T-cell (primary cell): ENCODE measurements around the gene TSC2. TPM values are rescaled to one million over a fixed set of nuclear protein-coding genes. Genes with fewer than 3 reads are reported as not detected.
A peak's percentile ranks its signal among the peaks of the same experiment; 100 is the strongest.

Experiments
- ATAC-seq, 4 experiments: fragments of 200-7000 bp in 3 of 4; fragments of 150-1000 bp in 1 of 4; cut with Tn5 transposase; replicated peaks in 1 of 4; 1 replicate in 3 of 4; 2 replicates in 1 of 4; pipeline ENCODE4 v1.10.0; 2021; ENCODE audit warnings: moderate library complexity in 3 of 4, mild to moderate bottlenecking in 2 of 4, moderate number of reproducible peaks in 1 of 4
- CTCF ChIA-PET, 2 donors: fragments of 300-600 bp; sonication (Branson Sonifier 250); formaldehyde crosslinking; loops; one replicate each; lab custom pipeline; 2022; ENCODE audit warnings: antibody characterized with exemption in 2 of 2; lab: Charles Lee
- POLR2A ChIA-PET, 2 donors: fragments of 300-600 bp; sonication (Branson Sonifier 250); formaldehyde crosslinking; loops; one replicate each; lab custom pipeline; 2022; ENCODE audit warnings: antibody characterized with exemption in 2 of 2; lab: Charles Lee
- DNase-seq, 35 experiments: peaks; one replicate each; pipeline versions ENCODE4 v3.0.0 to v3.0.0-alpha.2; 2013 to 2023
- H3K27ac ChIP-seq: one replicate; pipeline ENCODE4 v1.5.1; 2013; ENCODE audit warnings: low read length
- H3K27me3 ChIP-seq, 2 experiments: replicated peaks in 1 of 2; 1 replicate in 1 of 2; 2 replicates in 1 of 2; pipeline versions ENCODE4 v1.6.1 to v1.7.0; 2013; ENCODE audit warnings: low read length in 1 of 2, mixed read lengths in 1 of 2; ENCODE audit not compliant: control insufficient read depth in 2 of 2, insufficient read depth in 2 of 2; ENCODE audit errors: extremely low read depth in 1 of 2
- H3K36me3 ChIP-seq, 2 donors: 1 replicate in 1 of 2; 2 replicates in 1 of 2; pipeline versions ENCODE4 v1.6.1 to v1.7.0; 2013; ENCODE audit warnings: low read length in 1 of 2; ENCODE audit not compliant: control insufficient read depth in 2 of 2, insufficient read depth in 1 of 2; ENCODE audit errors: extremely low read depth in 1 of 2
- H3K4me1 ChIP-seq, 2 experiments: 1 replicate in 1 of 2; 2 replicates in 1 of 2; pipeline versions ENCODE4 v1.6.1 to v1.7.0; 2013; ENCODE audit warnings: low read length in 2 of 2, mixed read lengths in 1 of 2; ENCODE audit not compliant: insufficient read depth in 2 of 2, control insufficient read depth in 1 of 2; ENCODE audit errors: extremely low read depth in 1 of 2
- H3K4me3 ChIP-seq, 2 donors: 1 replicate in 1 of 2; 2 replicates in 1 of 2; pipeline versions ENCODE4 v1.5.1 to v1.7.0; 2013; ENCODE audit warnings: mild to moderate bottlenecking in 2 of 2, low read length in 1 of 2, moderate library complexity in 1 of 2; ENCODE audit not compliant: control insufficient read depth in 1 of 2; ENCODE audit errors: extremely low read depth in 1 of 2
- H3K9me3 ChIP-seq: 2 replicates; pipeline ENCODE4 v1.7.0; 2013
- H3K27ac Mint-ChIP-seq, 2 donors: one replicate each; pipeline ENCODE4 v1.8.0; 2020 to 2021; ENCODE audit warnings: mild to moderate bottlenecking in 2 of 2, mixed read lengths in 2 of 2
- H3K27me3 Mint-ChIP-seq, 2 donors: one replicate each; pipeline ENCODE4 v1.8.0; 2021 to 2022; ENCODE audit warnings: mixed read lengths in 2 of 2
- H3K36me3 Mint-ChIP-seq: one replicate; pipeline ENCODE4 v1.8.0; 2021; ENCODE audit warnings: mixed read lengths
- H3K4me1 Mint-ChIP-seq, 3 donors: one replicate each; pipeline ENCODE4 v1.8.0; 2020 to 2022; ENCODE audit warnings: mixed read lengths in 3 of 3, mild to moderate bottlenecking in 1 of 3
- H3K4me3 Mint-ChIP-seq, 3 donors: one replicate each; pipeline ENCODE4 v1.8.0; 2020 to 2022; ENCODE audit warnings: mild to moderate bottlenecking in 3 of 3, mixed read lengths in 3 of 3, moderate library complexity in 3 of 3
- H3K9me3 Mint-ChIP-seq, 3 donors: one replicate each; pipeline ENCODE4 v1.8.0; 2020 to 2022; ENCODE audit warnings: mixed read lengths in 3 of 3
- WGBS: methylation state at CpG from one replicate; pipeline ENCODE4 v1.1.5; 2013; ENCODE audit warnings: missing lambda C conversion rate; ENCODE audit not compliant: insufficient coverage; 5-methylcytosine and 5-hydroxymethylcytosine counted together
- total RNA-seq, 35 experiments: library from RNA in 6 of 35; stranded (reverse) in 6 of 35; fragments of 120-200 nt in 1 of 35; gene quantifications; one replicate each; pipeline versions ENCODE4 v1.2.1 to v1.2.4 and lab custom pipeline; 2013 to 2026

Gene TSC2
- total RNA-seq, 5 donors from 2014 or later (not counting 1 experiment from before 2014, with no cell fraction given): 134 to 181 (median 161) TPM

- Histone ChIP-seq H3K27ac (no peak overlapping the region), H3K9me3 (no peaks in the 10 kb centered on the region), H3K4me1 (peaks cover 19 to 68% of the 10 kb centered on the region in 2 experiments), H3K27me3 (no peaks in the 10 kb centered on the region), H3K4me3 (no peak overlapping the region), H3K36me3 (peaks cover 21 to 32% of the 10 kb centered on the region in 2 donors)
- ATAC-seq (no peak), DNase-seq (no peak)
- Mint-ChIP-seq H3K9me3 (no peaks in the 10 kb centered on the region), H3K27me3 (no peaks in the 10 kb centered on the region), H3K36me3 (peaks cover 8% of the 10 kb centered on the region), H3K4me3 (peak overlapping the region in 1 of 3 donors; percentile 58), H3K27ac (no peak overlapping the region), H3K4me1 (peaks cover 41 to 52% (median 42%) of the 10 kb centered on the region in 3 donors)
- ChIA-PET CTCF (interaction anchor here in 1 of 2 donors (0.6 kb wide), 1 partner anchor 127 kb away, joined by 4 read pairs; no protein-coding TSS in a partner anchor), POLR2A (no interaction called here)
- WGBS: 86% methylated on average over 21 of the region's 21 CpGs
Observed at GRCh38 chr16:2005646-2006045, 42.1 kb upstream of the TSC2 start.

GRCh38 chr16:2006317-2006716 is 41.5 kb upstream of the TSC2 start:
- Mint-ChIP-seq H3K9me3 (no peaks in the 10 kb centered on the region), H3K27me3 (no peaks in the 10 kb centered on the region), H3K4me1 (peaks cover 41 to 52% (median 42%) of the 10 kb centered on the region in 3 donors), H3K36me3 (peaks cover 5% of the 10 kb centered on the region), H3K4me3 (peak overlapping the region in 2 of 3 donors; percentile 9 to 58), H3K27ac (no peak overlapping the region)
- POLR2A ChIA-PET: no interaction called here
- peaks cover 19 to 26% of the 10 kb centered on the region in 2 donors for H3K36me3 ChIP-seq
- WGBS: 97% methylated on average over 7 of the region's 8 CpGs
- no peak overlapping the region for H3K27ac ChIP-seq
- no peak overlapping the region for H3K4me3 ChIP-seq
- peaks cover 19 to 70% of the 10 kb centered on the region in 2 experiments for H3K4me1 ChIP-seq
- ATAC-seq: no peak
- H3K27me3 ChIP-seq: no peaks in the 10 kb centered on the region
- H3K9me3 ChIP-seq: no peaks in the 10 kb centered on the region
- CTCF ChIA-PET: no interaction called here
- no peak for DNase-seq

GRCh38 chr16:2007081-2007836 is 40.5 kb upstream of the TSC2 start:
- Histone ChIP-seq H3K4me3 (peak overlapping the region in 1 of 2 donors; percentile 1), H3K9me3 (no peaks in the 10 kb centered on the region), H3K4me1 (peaks cover 19 to 70% of the 10 kb centered on the region in 2 experiments), H3K27me3 (no peaks in the 10 kb centered on the region), H3K27ac (peak overlapping the region; percentile 53), H3K36me3 (peaks cover 12 to 17% of the 10 kb centered on the region in 2 donors)
- no peaks in the 10 kb centered on the region for H3K9me3 Mint-ChIP-seq
- no peak for ATAC-seq
- 83% methylated on average over 12 of the region's 16 CpGs for WGBS
- H3K36me3 Mint-ChIP-seq: peaks cover 3% of the 10 kb centered on the region
- no peaks in the 10 kb centered on the region for H3K27me3 Mint-ChIP-seq
- peak overlapping the region; percentile 82 to 87 (median 84) for H3K4me3 Mint-ChIP-seq
- peaks cover 41 to 52% (median 42%) of the 10 kb centered on the region in 3 donors for H3K4me1 Mint-ChIP-seq
- ChIA-PET CTCF (no interaction called here), POLR2A (no interaction called here)
- DNase-seq: no peak
- H3K27ac Mint-ChIP-seq: peak overlapping the region; percentile 44 to 88

- Histone ChIP-seq H3K4me1 (peaks cover 19 to 68% of the 10 kb centered on the region in 2 experiments), H3K36me3 (peaks cover 8 to 9% of the 10 kb centered on the region in 2 donors), H3K4me3 (peak overlapping the region; percentile 1 to 70), H3K27me3 (no peaks in the 10 kb centered on the region), H3K9me3 (no peaks in the 10 kb centered on the region), H3K27ac (peak overlapping the region; percentile 53)
- peak overlapping the region; percentile 82 to 87 (median 84) for H3K4me3 Mint-ChIP-seq
- ATAC-seq (no peak), DNase-seq (peak in 4 of 35 experiments; percentile 12 to 39 (median 26))
- CTCF ChIA-PET: interaction anchor here in 1 of 2 donors (0.6 to 1.3 kb wide), 2 partner anchors 16 to 143 kb away, joined by 3 to 6 read pairs; no protein-coding TSS in a partner anchor
- H3K9me3 Mint-ChIP-seq: no peaks in the 10 kb centered on the region
- peak overlapping the region; percentile 76 to 88 for H3K27ac Mint-ChIP-seq
- POLR2A ChIA-PET: no interaction called here
- 9% methylated on average over 15 of the region's 15 CpGs for WGBS
- no peaks in the 10 kb centered on the region for H3K27me3 Mint-ChIP-seq
- no peaks in the 10 kb centered on the region for H3K36me3 Mint-ChIP-seq
- H3K4me1 Mint-ChIP-seq: peaks cover 41 to 52% (median 42%) of the 10 kb centered on the region in 3 donors
Observed at GRCh38 chr16:2008009-2008526, 39.7 kb upstream of the TSC2 start.

- H3K9me3 ChIP-seq: no peaks in the 10 kb centered on the region
- Mint-ChIP-seq H3K4me3 (peak overlapping the region; percentile 82 to 87 (median 84)), H3K9me3 (no peaks in the 10 kb centered on the region), H3K36me3 (no peaks in the 10 kb centered on the region), H3K27me3 (no peaks in the 10 kb centered on the region), H3K4me1 (peaks cover 41 to 52% (median 42%) of the 10 kb centered on the region in 3 donors), H3K27ac (peak overlapping the region; percentile 76 to 88)
- peaks cover 3 to 5% of the 10 kb centered on the region in 2 donors for H3K36me3 ChIP-seq
- peak overlapping the region; percentile 53 for H3K27ac ChIP-seq
- H3K4me1 ChIP-seq: peaks cover 19 to 62% of the 10 kb centered on the region in 2 experiments
- H3K27me3 ChIP-seq: no peaks in the 10 kb centered on the region
- 2% methylated on average over 13 of the region's 23 CpGs for WGBS
- ATAC-seq: no peak
- H3K4me3 ChIP-seq: peak overlapping the region; percentile 59 to 70
- DNase-seq: peak in 2 of 35 experiments; percentile 17 to 44
- ChIA-PET CTCF (interaction anchor here in 1 of 2 donors (0.6 to 1.3 kb wide), 2 partner anchors 16 to 144 kb away, joined by 3 to 6 read pairs; no protein-coding TSS in a partner anchor), POLR2A (interaction anchor here in 1 of 2 donors (0.6 kb wide), 1 partner anchor 147 kb away, joined by 3 read pairs; the partner anchor contains the start of gene TRAF7)
Observed at GRCh38 chr16:2008631-2009163, 39.1 kb upstream of the TSC2 start.
